Measurements from ENCODE around the gene DTL.
A peak's percentile ranks its signal among the peaks of the same experiment; 100 is the strongest.

The DTL gene

DNA sequence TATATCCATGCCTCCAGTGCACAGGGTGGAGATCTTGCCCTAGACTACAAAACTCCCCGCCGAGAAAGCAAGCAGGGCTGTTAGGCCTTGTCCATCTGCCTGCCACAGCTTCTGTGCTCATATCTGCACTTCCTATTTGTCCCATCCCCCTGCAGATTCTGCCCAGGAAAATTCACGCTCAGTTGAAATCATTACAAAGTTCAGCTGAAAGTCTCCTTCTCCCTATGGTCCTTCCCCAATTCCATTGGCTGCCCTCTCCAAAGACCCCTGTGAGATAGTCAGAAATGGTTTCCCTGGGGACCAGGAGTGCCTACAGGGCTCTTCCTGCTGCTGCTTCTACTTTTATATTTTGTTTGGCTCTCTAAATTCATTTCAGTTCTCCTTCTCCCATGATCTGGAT is 63.2 kb downstream of the DTL start:
- DNase-seq, result no peak

DNA sequence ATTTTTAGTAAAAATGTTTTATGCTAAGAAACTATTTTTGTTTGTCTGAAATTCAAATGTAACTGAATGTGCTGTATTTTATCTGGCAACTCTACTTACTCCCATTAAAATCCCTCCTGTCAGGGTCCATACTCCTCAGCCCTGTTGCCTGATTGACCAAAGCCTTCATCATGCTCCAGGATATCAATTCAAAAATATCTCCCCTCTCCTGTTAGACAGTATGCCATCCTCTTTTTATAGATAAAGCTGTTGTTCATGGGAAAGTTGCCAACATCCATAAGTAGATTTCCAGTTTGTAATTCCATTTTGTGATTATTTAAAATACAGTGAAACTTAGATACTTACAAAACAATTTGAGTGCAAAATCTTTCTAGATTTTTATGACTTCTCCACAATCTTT is 65.7 kb downstream of the DTL start:
- no peak for DNase-seq

DNA sequence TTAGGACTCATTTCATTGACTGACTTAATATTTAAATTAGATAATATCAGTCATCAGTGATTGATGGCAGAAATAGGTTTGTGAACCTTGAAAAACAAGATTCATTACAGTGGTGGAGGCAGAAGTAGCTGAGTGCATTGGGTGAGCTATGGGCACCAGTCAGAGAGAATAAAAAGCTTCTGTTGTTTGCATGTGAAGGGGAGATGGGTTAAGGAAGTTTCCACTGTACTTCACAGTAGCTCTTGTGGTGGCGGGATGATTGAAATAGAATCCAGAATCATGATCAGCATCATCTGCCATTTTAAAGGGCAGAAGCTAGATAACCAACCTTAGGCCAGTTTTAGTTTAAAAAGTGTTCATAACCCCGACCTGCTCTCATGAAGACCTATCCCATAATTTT is 66.2 kb downstream of the DTL start:
- DNase-seq, result no peak

DNA sequence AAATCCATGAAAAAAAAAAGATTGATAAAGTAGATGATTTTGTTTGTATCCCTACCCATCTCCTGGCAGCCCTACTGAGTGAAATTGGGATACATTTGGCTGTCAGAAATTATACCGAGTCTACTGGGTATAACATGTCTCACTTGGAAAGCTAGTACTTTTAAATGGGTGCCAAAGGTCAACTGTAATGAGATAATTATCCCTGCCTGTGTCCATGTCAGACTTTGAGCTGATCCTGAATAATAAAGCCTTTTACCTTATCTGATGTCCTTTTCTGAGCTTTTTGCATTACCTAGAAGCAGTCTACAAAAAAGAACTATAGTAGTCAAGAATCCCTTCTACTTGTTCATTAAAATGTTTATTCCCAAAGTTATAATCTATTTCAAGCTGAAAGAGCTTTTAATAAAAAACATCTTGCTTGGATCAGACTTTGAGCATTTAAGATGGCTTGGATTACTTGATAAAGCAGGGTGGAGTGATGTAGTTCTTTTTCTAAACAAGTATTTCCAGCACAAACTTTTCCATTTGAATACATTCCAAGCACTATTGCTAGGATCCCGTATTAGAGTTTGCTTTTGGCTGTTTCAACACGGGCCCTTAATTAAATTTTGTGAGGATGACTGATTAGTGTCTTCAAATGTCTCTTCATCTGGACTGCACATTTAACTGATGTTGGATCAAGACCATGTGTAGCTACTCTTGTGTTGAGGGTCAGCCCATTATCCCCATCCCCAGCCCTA is 69.2 kb downstream of the DTL start:
- no peak for DNase-seq

DNA sequence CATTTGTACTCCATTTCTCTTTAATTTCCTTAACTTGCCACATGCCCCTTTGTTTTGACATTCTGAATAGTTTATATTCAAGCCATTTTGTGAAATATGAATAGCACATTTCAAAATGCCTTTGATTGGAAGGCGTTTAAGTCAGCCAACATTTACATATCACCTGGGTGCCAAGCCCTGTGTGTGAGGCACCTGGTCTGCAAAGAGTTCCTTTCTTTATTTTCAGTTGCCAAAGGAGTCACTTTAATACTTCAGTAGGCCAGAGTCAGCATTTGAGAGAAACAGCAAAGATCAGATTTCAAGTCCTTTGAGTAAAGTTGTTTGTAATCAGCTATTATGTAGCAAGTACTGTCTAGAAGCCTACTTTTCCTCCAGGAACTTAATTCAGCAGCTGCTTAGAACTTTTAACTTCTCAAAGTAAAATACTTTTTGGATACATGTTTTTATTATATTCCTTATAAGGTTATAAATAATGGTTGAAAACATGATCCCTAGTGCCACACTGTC is 70.8 kb downstream of the DTL start:
- no peak for DNase-seq

DNA sequence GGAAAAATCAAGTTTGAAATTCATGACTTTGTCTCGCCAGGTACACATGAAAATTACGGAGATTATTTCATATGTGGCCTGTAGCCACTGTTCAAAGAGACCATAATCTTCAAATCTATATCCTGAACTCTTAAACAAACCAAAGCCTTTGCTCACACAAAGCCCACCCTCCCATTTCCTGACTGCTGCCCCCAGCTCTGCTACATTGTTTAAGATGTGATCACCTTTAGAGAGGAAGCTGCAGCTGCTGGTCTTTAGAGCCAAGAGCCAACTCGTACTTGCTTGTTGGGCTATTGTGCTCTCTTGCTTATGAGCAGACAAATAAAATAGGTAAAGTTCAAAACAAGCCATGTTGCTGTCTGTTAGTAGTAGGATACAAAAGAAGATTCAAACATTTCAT is 71.9 kb downstream of the DTL start:
- no peak for DNase-seq

DNA sequence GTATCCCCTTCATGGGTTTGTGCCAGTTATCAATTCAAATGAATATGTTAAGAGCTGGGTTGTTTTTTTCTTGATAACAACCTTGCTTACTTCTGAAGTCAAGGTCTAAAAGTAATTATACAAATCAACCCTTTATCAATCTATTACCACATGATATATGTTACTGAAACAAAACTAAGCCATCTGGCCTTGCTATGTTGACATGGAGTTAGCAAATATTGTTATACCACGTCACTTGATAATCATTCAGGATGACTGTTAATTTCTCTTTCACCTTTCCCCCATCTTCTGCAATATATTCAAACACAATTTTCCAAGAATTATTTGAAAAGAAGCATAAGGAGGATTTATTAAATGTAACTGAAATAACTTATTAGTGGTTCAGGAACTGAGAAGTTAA is 72.6 kb downstream of the DTL start:
- no peak for DNase-seq

DNA sequence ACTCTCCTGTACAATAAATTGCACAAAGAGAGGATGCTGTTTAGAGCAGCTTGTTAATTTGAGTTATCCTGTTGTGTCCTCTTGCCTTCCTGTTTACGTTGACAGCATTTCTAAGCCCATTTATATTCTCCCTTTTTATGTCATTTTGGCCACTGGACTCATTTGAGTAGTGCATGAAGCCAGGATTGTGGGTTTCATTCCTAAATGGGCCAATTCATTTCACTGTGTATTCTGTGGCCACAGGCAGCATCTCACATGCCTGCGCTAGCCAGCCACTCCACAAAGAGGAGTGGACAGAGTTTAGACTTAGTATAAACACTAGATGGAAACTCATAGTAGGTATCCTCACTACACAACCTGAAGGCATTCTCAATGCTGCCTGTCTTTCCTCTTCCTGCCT is 73.4 kb downstream of the DTL start:
- no peak for DNase-seq

DNA sequence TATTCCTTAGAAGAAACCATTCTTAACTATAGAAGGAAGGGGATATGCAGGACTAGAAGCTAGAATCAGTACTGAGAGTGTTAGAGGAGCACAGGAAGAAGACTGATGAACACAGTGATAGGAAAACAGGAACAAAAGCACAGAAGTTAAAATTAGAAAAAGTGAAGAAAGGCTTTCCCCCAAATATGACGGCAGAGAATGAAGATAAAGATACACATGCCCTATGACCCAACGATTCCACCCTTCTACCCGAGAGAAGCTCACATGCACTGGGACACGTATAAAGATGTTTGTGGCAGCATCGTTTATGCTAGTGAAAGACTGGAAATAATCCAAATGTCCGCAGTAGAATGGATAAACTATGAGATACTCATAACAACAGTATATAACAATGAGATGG is 74.2 kb downstream of the DTL start:
- no peak for DNase-seq

DNA sequence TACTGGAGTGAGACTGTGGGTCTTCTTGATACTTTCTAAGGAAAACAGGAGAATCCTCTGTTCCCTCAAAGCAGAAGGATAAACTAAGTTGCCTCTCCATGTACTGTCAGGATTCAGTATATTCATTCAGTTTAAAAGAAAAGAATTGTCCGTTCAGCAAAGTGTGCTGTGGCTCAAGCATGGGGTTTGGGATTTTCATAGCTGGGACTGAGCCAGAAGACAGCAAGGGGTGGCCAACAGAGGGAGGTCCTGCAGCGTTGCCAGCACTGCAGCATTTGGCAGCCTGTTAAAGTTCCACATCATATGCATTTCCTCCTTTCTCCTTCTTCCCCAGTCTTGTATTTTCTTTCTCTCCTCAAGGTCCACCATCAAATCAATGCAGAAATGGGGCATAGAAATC is 75.1 kb downstream of the DTL start:
- no peak for DNase-seq

DNA sequence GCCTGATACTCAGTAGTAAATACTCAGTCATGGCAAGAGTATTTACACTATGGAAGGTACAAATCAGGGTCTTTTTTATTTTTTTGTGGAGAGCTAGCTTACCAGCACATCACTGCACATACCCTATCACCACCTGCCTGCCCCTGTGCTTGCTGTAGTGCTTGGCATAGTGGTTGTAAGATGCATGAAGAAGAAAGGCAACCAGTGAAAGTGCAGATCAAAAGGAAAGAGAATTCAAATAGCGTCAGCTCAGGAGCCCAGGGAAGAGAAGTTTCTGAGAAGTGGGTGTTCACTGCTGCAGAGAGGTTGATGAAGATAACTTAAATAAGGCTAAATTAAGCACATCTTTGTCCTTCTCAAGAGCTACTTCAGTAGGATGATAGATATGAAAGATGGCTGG is 76.0 kb downstream of the DTL start:
- peak in 1 of 6 experiments; percentile 4 for DNase-seq

DNA sequence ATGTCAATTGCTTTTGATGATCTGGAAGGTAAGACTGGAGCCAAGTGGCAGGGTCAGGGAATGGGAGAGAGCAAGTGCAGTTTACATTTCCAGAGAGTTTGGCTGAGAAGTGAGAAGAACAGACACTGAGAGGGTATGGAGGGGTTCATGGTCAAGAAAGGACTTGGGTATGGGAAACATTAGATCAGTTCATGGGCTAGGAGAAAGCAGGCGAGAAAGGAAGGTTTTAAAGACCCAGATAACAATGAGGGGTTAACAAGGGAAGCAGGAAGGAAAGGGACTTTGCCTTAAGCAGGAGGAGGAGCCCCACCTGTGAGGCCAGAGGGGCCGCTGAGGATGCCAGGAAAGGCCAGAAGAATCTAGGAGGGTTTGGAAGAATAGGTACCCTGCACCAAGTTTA is 78.2 kb downstream of the DTL start:
- no peak for DNase-seq

DNA sequence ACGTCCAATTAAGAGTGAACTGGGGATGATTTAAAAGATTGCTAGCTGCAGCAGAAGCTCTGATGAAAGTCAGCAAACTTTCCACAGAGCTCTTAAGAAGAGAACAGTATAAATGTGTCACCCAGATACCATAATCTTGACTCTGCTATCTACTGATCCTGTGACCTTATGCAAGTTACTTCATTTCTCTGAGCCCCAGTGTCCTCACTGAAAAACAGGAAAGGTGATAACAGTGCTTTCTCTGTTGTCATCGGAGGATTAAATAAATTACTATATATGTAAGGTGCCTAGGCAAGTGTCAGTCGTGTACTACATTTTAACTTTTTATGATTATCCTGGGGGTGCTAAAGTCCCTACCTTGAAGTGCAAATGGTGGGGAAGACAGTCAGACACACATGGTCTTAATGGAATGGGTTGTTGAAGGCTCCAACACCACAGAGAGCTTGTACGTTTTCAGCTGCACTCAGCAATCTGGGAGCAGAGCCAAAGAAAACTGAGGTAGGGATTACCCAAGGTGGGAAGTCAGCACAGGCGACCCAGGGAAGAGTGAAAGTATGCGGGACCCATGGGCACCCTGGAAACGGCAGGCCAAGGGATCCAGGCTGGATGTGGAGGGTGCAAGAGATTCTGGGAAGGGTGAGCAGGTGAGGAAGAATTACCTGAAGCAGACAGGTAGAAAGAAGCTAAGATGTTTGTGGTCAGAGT is 82.8 kb downstream of the DTL start:
- no peak for DNase-seq

DNA sequence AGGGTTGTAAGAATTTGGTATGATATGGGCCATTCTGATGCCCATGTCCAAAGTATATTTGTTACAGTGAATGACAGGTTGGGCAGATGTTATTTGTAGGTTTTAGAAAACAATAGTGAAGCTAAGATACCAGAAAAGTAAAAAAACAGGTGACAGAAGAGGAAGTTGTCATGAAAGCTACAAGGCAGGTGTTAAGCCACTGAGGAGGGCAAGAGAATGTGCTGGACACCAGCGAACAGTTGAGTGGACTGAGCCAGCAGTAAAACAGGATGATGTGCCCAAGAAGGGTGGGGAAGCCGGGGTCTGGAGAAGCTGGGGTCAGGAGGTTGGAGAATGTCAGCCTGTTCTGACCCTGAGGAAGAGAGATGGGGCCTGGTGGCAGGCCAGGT is 83.3 kb downstream of the DTL start:
- no peak for DNase-seq

DNA sequence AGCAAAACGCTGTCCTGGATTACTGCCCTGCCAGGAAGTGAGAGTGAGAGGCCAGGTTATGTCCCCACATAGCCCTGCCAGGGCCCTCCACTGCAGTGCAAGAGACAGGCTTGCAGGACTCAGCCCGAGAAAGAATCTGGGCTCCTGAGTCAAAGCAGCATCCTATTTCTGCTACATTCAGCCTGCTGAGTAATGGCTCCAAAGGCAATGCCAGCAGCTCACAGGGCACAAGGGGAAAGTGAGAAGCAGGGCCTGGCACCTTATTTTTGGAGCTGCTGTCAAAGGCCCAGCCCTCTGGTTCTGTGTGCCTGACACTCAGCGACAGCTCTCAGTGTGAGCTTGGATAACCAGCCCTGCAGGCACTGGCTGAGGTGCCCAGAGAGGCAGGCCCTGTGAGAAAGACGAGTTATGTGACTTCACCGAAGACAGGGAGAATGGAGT is 83.9 kb downstream of the DTL start:
- DNase-seq, result no peak

DNA sequence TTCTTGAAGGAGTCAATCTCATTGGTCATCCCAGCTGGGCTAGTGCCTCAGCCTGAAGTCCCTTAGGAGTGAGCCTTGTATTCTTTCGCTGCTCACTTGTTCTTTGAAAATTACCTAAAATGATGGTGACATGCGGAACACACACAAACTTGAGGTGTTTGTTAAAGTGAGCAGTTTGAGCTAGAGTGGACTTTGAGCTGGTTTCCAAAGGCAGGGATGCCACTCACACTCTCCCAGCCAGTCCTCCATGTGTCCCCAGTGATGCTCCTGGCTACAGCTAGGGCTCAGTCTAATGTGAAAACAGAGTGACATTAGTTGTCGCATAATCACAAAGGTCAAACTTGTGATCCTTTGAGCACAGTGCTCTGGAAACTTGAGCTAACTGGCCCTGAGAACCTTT is 84.3 kb downstream of the DTL start:
- DNase-seq, result no peak

DNA sequence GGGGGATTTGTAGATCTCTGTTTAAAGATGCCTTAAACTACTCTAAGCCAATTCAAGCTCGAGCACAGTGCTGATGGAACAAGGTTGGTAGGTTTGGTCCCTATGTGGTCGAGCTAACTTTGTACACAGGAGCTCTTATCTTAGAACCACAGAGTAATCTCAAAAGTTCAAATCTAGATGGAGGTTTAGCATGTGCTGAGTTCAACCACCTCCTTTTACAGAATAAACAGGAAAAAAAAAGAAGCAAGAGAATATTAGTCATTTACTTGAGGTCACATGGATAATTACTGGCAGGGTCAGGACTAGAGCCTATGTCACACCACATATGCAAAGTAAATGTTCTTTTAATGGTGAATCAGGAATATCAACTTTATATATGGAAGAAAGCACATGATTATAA is 86.2 kb downstream of the DTL start:
- DNase-seq, result no peak

DNA sequence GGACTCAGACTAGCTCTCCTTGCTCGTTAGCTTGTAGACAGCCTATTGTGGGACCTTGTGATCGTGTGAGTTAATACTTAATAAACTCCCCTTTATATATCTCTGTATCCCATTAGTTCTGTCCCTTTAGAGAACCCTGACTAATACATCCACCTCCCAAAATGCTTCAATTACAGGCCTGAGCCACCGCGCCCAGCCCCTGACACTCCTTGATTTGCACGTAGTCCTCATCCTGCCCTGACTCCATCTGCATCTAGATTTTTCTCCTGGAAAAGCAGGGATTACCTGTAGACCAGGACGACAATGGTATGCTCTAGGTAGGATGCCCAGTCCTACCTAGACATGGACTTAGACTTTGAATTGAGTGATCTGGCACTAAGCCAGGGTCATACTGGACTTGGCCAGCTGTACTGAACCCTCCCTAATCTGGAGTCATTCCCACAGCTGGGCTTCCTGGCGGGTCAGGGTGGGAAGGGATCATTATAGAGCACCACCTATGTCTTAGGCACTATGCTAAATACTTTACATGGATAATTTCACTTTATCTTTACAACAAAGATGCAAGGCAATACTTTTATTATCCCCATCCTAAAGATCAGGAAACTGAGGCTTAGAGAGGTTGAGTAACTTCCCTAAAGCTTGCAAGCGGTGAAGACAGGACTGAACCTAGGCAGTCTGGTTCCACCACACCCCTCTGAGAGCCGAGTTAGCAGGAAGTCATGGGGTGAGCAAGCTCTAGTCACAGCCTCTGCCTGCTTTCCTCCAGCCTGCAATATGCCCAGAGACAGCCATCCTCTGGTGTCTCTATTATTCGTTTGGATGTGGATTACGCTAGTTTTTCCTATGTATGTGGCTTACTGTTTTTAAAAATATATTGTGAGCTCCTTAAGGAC is 89.4 kb downstream of the DTL start:
- peak in 1 of 6 experiments; percentile 1 for DNase-seq

DNA sequence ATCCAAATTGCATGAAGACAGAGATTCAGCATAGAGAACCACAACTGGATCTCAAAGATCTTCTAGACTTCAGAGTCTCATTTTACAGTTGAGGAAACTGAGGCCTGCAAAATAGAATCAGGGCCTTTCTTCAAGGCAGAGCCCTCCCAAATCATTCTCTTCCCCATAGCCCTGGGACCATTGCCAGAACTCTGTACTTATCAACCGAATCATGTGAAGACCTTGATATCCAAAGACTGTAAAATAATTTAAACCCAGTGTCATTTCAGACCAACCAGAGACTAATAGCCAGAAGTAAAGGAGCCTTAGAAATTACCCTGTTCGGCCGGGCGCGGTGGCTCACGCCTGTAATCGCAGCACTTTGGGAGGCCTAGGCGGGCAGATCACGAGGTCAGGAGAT is 90.1 kb downstream of the DTL start:
- no peak for DNase-seq

DNA sequence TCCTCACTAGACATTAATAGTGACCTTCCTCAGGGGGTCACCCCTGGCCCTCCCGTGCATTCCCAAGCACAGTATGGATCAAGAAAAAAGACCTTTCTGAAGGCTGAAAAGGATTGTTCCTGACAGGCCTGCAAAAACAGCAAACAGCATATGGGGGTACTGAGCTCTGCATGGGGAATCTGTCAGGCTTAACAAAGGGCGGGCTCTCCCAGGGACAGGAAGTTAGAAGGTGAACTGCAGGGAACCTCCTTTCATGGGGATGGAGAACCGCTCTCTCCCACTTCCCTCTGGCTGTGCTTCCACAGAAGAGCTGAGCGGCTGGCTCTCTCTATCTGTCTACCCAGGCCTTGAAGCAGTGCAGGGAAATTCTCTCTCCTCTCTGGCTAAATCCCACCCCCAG is 91.7 kb downstream of the DTL start:
- DNase-seq, result no peak

DNA sequence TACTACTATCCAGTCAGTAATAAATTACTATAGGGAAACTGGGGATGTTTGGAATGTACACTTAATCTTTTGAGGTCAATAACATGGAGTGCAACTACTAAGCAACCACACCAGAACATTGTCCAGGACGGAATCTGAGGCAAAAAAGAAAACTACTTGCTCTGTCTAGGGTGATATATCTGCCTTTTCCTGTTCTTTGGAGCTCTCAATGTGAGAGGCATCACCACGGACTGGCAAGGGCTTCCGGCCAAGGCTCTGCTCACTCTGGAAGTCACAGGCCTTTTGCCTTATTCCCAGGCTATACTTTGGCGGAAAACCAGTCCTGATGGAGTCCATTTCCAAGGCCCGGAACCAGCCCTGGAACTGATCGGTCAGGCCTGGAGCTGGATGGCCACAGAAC is 94.2 kb downstream of the DTL start:
- no peak for DNase-seq

DNA sequence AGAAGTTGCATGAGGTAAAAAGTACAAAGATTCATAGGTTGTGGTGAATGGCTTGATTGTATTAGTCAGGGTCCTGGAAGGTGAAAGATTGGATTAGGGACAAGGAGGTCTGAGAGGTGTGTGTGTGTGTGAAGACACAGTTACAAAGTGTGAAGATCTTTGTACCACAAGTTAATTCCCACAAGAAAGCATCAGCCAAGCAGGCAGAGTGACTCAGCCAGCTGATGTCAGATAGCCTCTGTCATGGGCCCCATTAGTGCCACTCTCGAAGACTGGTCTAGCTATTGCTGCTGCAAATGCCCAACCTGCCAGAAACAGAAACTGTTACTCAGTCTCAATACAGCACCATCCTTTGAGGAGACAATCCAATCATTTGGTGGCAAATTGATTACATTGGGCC is 96.5 kb downstream of the DTL start:
- DNase-seq, result no peak

DNA sequence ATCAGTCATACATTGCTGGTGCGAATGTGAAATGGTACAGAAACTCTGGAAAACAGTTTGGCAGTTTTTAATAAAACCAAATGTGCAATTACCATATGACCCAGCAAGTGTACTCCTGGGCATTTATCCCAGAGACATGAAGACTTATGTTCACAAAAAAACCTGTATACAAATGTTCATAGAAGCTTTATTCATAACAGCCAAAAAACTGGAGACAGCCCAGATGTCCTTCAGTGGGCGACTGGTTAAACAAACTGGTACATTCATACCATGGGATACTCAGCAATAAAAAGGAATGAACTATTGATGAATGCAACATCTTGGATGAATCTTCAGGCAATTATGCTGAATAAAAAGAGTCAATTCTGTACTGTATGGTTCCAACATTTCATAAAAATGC is 97.8 kb downstream of the DTL start:
- no peak for DNase-seq

DNA sequence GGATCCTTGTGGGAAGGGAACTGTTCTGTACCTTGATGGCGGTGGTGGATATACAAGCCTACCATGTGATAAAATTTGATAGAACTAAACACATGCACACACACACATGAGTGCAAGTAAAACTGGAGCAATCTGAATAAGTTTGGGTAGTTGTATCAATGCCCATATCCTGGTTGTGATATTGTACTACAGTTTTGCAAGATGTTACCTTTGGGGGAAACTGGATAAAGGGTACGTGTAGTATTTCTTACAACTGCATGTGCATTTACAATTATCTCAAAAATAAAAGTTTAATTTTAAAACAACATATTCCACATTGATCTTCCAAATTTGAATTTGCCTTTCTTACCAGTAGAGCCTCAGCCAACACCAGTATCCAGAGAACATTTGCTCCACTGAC is 99.6 kb downstream of the DTL start:
- DNase-seq, result no peak

Data from stimulated activated naive CD4-positive, alpha-beta T cell (primary cell).